Left lung (tissue), 10 donors: ENCODE measurements around the gene SLC25A26. TPM values are rescaled to one million over a fixed set of nuclear protein-coding genes. Genes with fewer than 3 reads are reported as not detected.
"Not testable (repeated sequence)": the region's sequence is repeated elsewhere in the genome, so short reads cannot be mapped to it uniquely, and the experiment has no call there.

Experiments used
- ATAC-seq: fragments of 200-7000 bp; cut with Tn5 transposase; one replicate; pipeline ENCODE4 v1.9.1; 2020; ENCODE audit warnings: moderate library complexity
- DNase-seq, 4 donors: peaks; one replicate each; pipeline ENCODE4 v3.0.0-alpha.2; 2013 to 2020
- H3K27ac ChIP-seq, 2 donors: fragments of 200-600 bp; sonication (generic) in 1 of 2; one replicate each; pipeline versions ENCODE4 v1.5.0 to v1.8.0; 2020 to 2021
- H3K27me3 ChIP-seq, 2 donors: fragments of 200-600 bp; sonication (generic) in 1 of 2; one replicate each; pipeline versions ENCODE4 v1.5.0 to v1.8.0; 2020 to 2021
- H3K36me3 ChIP-seq, 2 donors: fragments of 200-600 bp; sonication (generic) in 1 of 2; one replicate each; pipeline versions ENCODE4 v1.5.0 to v1.8.0; 2020 to 2021
- H3K4me1 ChIP-seq, 2 donors: fragments of 200-600 bp; one replicate each; pipeline ENCODE4 v1.8.0; 2021
- H3K4me3 ChIP-seq, 2 donors: fragments of 200-600 bp; sonication (generic) in 1 of 2; one replicate each; pipeline versions ENCODE4 v1.5.0 to v1.8.0; 2020 to 2021; ENCODE audit warnings: mild to moderate bottlenecking in 1 of 2
- H3K9me3 ChIP-seq, 2 donors: fragments of 200-600 bp; sonication (generic) in 1 of 2; one replicate each; pipeline versions ENCODE4 v1.5.0 to v1.8.0; 2020 to 2021
- CTCF ChIP-seq, 2 donors: fragments of 200-600 bp; sonication (generic) in 1 of 2; IDR thresholded peaks; one replicate each; pipeline versions ENCODE4 v1.5.0 to v1.8.0; 2021; ENCODE audit warnings: antibody characterized with exemption in 2 of 2
- intact Hi-C, 2 donors: fragments of 100-400 bp; cut with DNase I; formaldehyde crosslinking; loops; one replicate each; pipeline versions ENCODE4 v1.11.2 to v1.14.2; 2022
- polyA plus RNA-seq, 6 donors: library from polyadenylated mRNA; unstranded; fragments of 120-200 nt; gene quantifications; one replicate each; pipeline ENCODE4 v1.2.1, GENCODE V29; 2013; ENCODE audit not compliant: insufficient read length in 6 of 6
- total RNA-seq, 2 donors: library from RNA; stranded (reverse); fragmentation: NEBNext Ultra II Directional; extraction: Animal tissue kit (Norgen Biotek cat#: 25700); gene quantifications; one replicate each; pipeline ENCODE4 v1.2.1, GENCODE V29; 2021
- donor health status: DM: no; HTN: yes; CAD: no.
- donor health status: DM: no; HTN: no; CAD: no.

Gene SLC25A26
- total and polyA plus RNA-seq, 8 donors, result 14.2 to 26.2 (median 22.4) TPM

DNA sequence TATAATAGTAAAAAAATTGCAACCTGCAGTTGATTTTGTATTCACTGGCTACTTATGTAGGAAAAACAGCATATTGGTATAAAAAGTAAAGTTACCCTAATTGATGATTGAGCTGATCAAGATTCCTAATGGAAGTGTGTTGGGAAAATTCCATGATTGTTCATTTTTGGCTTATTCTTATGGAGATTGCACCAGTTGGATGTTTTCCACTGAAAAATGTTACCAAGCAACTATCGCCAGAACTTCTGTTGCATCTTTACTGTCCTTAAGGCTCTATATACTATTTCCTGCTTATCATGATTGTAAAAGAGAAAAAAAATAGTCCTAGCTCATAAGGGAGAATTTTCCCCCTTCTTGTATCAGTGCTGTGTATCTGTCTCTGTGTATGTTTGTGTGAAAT is 48.6 kb downstream of the SLC25A26 start:
- TF ChIP-seq CTCF (IDR thresholded peaks at IDR 0.05), result no peak
- Histone ChIP-seq H3K27me3 (no peaks in the 10 kb centered on the region), H3K9me3 (no peaks in the 10 kb centered on the region), H3K27ac (no peak overlapping the region), H3K4me3 (no peak overlapping the region), H3K36me3 (peaks cover 0 to 7% of the 10 kb centered on the region in 2 donors), H3K4me1 (no peaks in the 10 kb centered on the region)
- DNase-seq (peak in 1 of 4 donors; percentile 32), ATAC-seq (no peak)
- intact Hi-C loops, result no loop called here

DNA sequence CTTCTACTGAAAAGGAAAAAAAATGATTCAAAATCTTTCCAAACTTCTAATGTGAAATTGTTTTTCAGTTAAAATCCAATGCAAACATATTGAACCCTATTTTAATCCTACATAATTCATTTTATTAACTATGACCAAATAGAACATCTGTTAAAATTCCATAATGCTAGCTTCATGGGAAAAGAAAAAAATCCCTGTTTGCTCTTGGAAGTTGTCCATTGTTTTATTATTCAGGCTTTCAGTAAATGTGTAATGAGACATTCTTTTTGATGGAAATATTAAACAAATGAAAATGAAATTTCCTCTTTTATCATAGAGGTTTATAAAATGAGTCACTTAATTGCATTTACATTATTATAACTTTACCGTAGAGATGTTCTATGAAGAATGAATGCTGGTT is 49.5 kb downstream of the SLC25A26 start:
- Histone ChIP-seq H3K4me1 (no peaks in the 10 kb centered on the region), H3K36me3 (no peaks in the 10 kb centered on the region), H3K27me3 (no peaks in the 10 kb centered on the region), H3K27ac (no peak overlapping the region), H3K4me3 (no peak overlapping the region), H3K9me3 (no peaks in the 10 kb centered on the region)
- no peak for TF ChIP-seq CTCF (IDR thresholded peaks at IDR 0.05)
- ATAC-seq (no peak), DNase-seq (peak in 1 of 4 donors; percentile 35)
- intact Hi-C loops, result no loop called here

DNA sequence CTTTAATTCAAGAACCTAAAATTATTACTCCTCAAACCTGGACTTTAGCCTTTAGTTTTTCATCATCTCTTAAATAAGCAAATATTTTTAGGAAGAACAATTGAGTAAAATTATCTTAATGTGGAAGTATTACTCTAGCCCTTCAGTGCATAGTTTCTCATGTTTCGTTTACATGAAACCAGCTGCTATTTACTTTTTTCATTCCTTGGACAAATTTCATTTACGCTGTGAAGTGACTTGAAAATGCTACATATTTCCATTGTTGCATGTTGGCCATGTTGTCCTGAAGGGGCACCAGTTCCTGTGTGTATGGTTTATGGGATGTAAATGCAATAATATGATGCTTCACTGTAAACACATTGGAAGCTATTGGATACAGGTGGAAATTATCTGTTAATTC is 49.9 kb downstream of the SLC25A26 start:
- H3K27ac ChIP-seq, result no peak overlapping the region
- H3K4me1 ChIP-seq, result no peaks in the 10 kb centered on the region
- DNase-seq (peak in 2 of 4 donors; percentile 55 to 62), ATAC-seq (peak; percentile 33)
- no peaks in the 10 kb centered on the region for H3K36me3 ChIP-seq
- H3K27me3 ChIP-seq, result no peaks in the 10 kb centered on the region
- intact Hi-C loops, result no loop called here
- no peak overlapping the region for H3K4me3 ChIP-seq
- no peaks in the 10 kb centered on the region for H3K9me3 ChIP-seq
- TF ChIP-seq CTCF (IDR thresholded peaks at IDR 0.05), result no peak

GRCh38 chr3:66271231-66271630 is 50.4 kb downstream of the SLC25A26 start:
- intact Hi-C loops, result no loop called here
- DNase-seq (no peak), ATAC-seq (no peak)
- Histone ChIP-seq H3K4me1 (no peaks in the 10 kb centered on the region), H3K4me3 (no peak overlapping the region), H3K36me3 (no peaks in the 10 kb centered on the region), H3K27ac (peak overlapping the region in 1 of 2 donors; percentile 5), H3K9me3 (no peaks in the 10 kb centered on the region), H3K27me3 (no peaks in the 10 kb centered on the region)
- no peak for TF ChIP-seq CTCF (IDR thresholded peaks at IDR 0.05)

GRCh38 chr3:66272016-66272415 is 51.2 kb downstream of the SLC25A26 start:
- no peak for TF ChIP-seq CTCF (IDR thresholded peaks at IDR 0.05)
- Histone ChIP-seq H3K27me3 (no peaks in the 10 kb centered on the region), H3K4me3 (no peak overlapping the region), H3K36me3 (no peaks in the 10 kb centered on the region), H3K27ac (no peak overlapping the region), H3K9me3 (no peaks in the 10 kb centered on the region), H3K4me1 (no peaks in the 10 kb centered on the region)
- intact Hi-C loops, result no loop called here
- ATAC-seq (no peak), DNase-seq (no peak)

GRCh38 chr3:66274837-66275236 is 54.0 kb downstream of the SLC25A26 start:
- not testable (repeated sequence) for ATAC-seq, H3K27ac ChIP-seq, H3K4me3 ChIP-seq, H3K27me3 ChIP-seq, H3K4me1 ChIP-seq, DNase-seq, H3K9me3 ChIP-seq, H3K36me3 ChIP-seq
- intact Hi-C loops, result loop anchor here in 1 of 2 donors (5.0 kb wide), 1 partner anchor 547 kb away; no protein-coding TSS in a partner anchor
